ENCODE data around the gene SPINT2. TPM values are rescaled to one million over a fixed set of nuclear protein-coding genes. Genes with fewer than 3 reads are reported as not detected.

SPINT2 gene
- total RNA-seq, 1 donor from 2014 or later: 277 TPM

- no peaks in the 10 kb centered on the region for H3K27me3 Mint-ChIP-seq (ENCODE audit: low read depth)
- H3K9me3 Mint-ChIP-seq: no peaks in the 10 kb centered on the region
- no peak overlapping the region for H3K4me3 Mint-ChIP-seq
- no peak for DNase-seq (ENCODE audit: low spot score in 2 of 2, unreplicated experiment in 2 of 2)
- H3K4me1 Mint-ChIP-seq: peaks cover 4% of the 10 kb centered on the region
- TF ChIP-seq, protein P1, sequence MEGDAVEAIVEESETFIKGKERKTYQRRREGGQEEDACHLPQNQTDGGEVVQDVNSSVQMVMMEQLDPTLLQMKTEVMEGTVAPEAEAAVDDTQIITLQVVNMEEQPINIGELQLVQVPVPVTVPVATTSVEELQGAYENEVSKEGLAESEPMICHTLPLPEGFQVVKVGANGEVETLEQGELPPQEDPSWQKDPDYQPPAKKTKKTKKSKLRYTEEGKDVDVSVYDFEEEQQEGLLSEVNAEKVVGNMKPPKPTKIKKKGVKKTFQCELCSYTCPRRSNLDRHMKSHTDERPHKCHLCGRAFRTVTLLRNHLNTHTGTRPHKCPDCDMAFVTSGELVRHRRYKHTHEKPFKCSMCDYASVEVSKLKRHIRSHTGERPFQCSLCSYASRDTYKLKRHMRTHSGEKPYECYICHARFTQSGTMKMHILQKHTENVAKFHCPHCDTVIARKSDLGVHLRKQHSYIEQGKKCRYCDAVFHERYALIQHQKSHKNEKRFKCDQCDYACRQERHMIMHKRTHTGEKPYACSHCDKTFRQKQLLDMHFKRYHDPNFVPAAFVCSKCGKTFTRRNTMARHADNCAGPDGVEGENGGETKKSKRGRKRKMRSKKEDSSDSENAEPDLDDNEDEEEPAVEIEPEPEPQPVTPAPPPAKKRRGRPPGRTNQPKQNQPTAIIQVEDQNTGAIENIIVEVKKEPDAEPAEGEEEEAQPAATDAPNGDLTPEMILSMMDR (IDR thresholded peaks at IDR 0.05; ENCODE audit: unreplicated experiment): no peak
- H3K27ac Mint-ChIP-seq: no peak overlapping the region
- H3K36me3 Mint-ChIP-seq: peaks cover 3% of the 10 kb centered on the region
These were observed 43.8 kb downstream of the SPINT2 start for GRCh38 chr19:38308006-38308766.

- no peaks in the 10 kb centered on the region for H3K27me3 Mint-ChIP-seq (ENCODE audit: low read depth)
- TF ChIP-seq, protein P1 (IDR thresholded peaks at IDR 0.05; ENCODE audit: unreplicated experiment): no peak
- peaks cover 3% of the 10 kb centered on the region for H3K36me3 Mint-ChIP-seq
- no peak for DNase-seq (ENCODE audit: low spot score in 2 of 2, unreplicated experiment in 2 of 2)
- no peak overlapping the region for H3K27ac Mint-ChIP-seq
- H3K4me1 Mint-ChIP-seq: peaks cover 6% of the 10 kb centered on the region
- no peaks in the 10 kb centered on the region for H3K9me3 Mint-ChIP-seq
- no peak overlapping the region for H3K4me3 Mint-ChIP-seq
These were observed 44.7 kb downstream of the SPINT2 start for GRCh38 chr19:38308926-38309614.

- H3K4me3 Mint-ChIP-seq: no peak overlapping the region
- peaks cover 3% of the 10 kb centered on the region for H3K36me3 Mint-ChIP-seq
- DNase-seq (ENCODE audit: low spot score in 2 of 2, unreplicated experiment in 2 of 2): no peak
- TF ChIP-seq, protein P1 (IDR thresholded peaks at IDR 0.05; ENCODE audit: unreplicated experiment): no peak
- no peaks in the 10 kb centered on the region for H3K9me3 Mint-ChIP-seq
- H3K27ac Mint-ChIP-seq: no peak overlapping the region
- H3K4me1 Mint-ChIP-seq: peaks cover 3% of the 10 kb centered on the region
- H3K27me3 Mint-ChIP-seq (ENCODE audit: low read depth): no peaks in the 10 kb centered on the region
These were observed 45.4 kb downstream of the SPINT2 start for GRCh38 chr19:38309615-38310278.

DNA sequence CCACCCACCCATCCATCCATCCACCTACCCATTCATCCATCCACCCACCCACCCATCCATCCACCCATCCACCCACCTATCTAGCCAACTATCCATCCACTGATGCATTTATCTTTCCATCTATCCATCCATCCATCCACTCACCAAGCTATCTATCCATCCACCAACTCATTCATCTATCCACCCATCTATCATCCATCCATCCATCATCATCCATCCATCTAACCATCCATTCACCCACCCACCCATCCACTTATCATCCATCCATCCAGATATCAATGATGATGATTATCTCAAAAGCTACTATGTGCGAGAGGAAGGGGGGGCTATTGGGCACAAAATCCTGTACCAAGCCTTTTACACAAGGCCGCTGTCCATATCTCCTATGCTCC is 45.9 kb downstream of the SPINT2 start:
- Mint-ChIP-seq H3K27ac (no peak overlapping the region), H3K36me3 (peaks cover 3% of the 10 kb centered on the region), H3K4me3 (no peak overlapping the region), H3K4me1 (peaks cover 3% of the 10 kb centered on the region), H3K9me3 (no peaks in the 10 kb centered on the region), H3K27me3 (ENCODE audit: low read depth) (no peaks in the 10 kb centered on the region)
- no peak for DNase-seq (ENCODE audit: low spot score in 2 of 2, unreplicated experiment in 2 of 2)
- TF ChIP-seq, protein P1 (IDR thresholded peaks at IDR 0.05; ENCODE audit: unreplicated experiment): no peak

GRCh38 chr19:38310986-38311385 is 46.6 kb downstream of the SPINT2 start:
- Mint-ChIP-seq H3K36me3 (peaks cover 3% of the 10 kb centered on the region), H3K27ac (no peak overlapping the region), H3K4me1 (peaks cover 5% of the 10 kb centered on the region), H3K9me3 (no peaks in the 10 kb centered on the region), H3K27me3 (ENCODE audit: low read depth) (no peaks in the 10 kb centered on the region), H3K4me3 (no peak overlapping the region)
- DNase-seq (ENCODE audit: low spot score in 2 of 2, unreplicated experiment in 2 of 2): no peak
- TF ChIP-seq, protein P1 (IDR thresholded peaks at IDR 0.05; ENCODE audit: unreplicated experiment): no peak

Measured in mesothelial cell of epicardium (in vitro differentiated cells).